HG02870 (cell line): ENCODE results near the gene FBLN2.

Experiments
- ATAC-seq: cut with Tn5 transposase; IDR thresholded peaks from one replicate; pipeline ENCODE4 v1.9.1; 2021; ENCODE audit warnings: mild to moderate bottlenecking, moderate library complexity; ENCODE audit not compliant: unreplicated experiment

FBLN2 gene

GRCh38 chr3:13617981-13618380 is 69.1 kb downstream of the FBLN2 start:
- no peak for ATAC-seq

DNA sequence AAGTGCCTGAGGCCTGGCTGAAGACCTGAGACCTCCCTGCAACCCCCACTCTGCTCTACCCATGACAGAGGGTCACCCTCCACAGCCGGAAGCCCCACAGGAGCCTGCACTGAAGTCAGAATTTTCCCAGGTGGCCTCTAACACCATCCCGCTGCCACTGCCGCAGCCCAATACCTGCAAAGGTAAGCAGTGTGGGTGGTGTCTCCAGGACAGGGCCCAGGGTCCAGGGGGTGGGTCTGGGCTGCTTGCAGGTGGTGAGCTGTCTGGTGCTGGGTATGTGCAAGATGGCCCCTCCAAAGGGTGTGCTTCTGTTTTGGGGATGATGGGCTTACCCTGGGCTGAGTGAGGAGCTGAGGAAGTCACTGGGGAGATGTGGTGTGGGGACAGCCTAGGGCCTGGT is 69.9 kb downstream of the FBLN2 start:
- ATAC-seq, result no peak

DNA sequence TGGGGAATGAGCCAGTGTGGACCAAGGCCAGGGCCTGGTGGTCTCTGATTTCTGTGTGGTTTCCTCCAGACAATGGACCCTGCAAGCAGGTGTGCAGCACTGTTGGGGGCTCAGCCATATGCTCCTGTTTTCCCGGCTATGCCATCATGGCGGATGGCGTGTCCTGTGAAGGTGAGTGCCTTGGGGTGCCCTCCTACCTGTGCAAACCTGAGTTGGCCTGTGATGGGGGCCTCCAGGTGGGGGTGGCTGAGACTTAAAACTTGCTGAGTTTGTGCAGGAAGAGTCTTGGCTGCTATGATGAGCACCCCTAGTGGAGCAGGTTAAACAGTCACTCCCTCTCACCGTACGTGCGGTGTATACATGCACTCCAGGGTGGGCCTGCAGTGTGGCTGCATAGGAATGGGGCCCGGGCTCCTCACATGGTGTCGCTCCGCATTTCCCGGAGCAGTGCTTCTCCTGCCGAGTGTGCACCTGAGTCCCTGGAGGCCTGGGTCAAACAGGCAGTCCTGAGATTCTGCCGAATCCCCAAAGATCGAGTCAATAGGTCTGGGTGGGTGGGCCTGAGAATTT is 70.8 kb downstream of the FBLN2 start:
- ATAC-seq, result no peak

GRCh38 chr3:13620281-13620680 is 71.4 kb downstream of the FBLN2 start:
- no peak for ATAC-seq

GRCh38 chr3:13620776-13621365 is 71.9 kb downstream of the FBLN2 start:
- no peak for ATAC-seq

- no peak for ATAC-seq
These were observed 72.7 kb downstream of the FBLN2 start for GRCh38 chr3:13621381-13622221.

- ATAC-seq, result no peak
These were observed 73.4 kb downstream of the FBLN2 start for GRCh38 chr3:13622356-13622755.

DNA sequence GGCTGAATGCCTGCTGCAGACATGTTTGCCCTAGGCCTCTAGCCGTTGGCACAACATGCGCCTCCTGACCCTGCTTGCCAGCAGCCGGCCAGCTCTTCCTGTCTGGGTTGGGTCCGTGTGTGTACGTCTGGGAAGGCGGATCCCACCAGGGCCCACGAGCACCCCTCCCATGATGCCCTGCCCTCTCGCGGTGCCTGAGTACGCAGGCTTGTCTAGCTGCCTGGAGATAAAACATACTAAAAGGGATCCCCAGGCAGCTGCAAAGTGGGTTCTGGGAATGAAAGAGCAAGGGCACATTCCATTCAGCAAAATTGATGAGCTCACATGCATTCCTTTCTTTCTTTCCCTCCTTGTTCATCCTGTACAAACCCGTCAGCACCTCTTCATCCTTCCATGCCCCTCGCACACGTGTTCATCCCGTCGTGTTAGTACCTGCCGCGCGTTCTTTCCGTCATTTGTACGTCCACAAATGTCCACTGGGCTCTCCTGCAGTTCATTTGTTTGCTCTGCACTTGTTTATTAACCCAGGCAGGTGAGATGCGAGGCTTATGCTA is 74.3 kb downstream of the FBLN2 start:
- ATAC-seq, result no peak

DNA sequence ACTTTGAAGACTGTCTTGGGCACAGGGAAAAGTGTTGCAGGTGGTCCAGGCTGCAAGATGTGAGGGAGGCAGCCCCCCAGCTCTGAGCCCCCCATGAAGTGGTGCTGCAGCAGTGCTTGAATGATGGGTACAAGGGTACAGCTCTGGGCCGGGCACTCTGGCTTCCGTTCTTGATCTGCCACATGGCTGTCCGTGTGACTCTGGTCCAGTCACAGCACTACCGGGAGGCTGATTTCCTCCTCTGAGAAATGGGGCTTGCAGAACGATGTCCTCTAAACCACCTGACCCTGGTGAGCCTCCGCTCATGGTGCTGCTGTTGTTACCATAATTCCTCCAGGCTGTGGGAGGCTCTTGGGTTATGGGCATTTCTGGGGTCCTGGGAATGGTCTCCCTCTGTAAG is 75.1 kb downstream of the FBLN2 start:
- no peak for ATAC-seq

- ATAC-seq, result no peak
These were observed 75.8 kb downstream of the FBLN2 start for GRCh38 chr3:13624671-13625125.

GRCh38 chr3:13626396-13626795 is 77.5 kb downstream of the FBLN2 start:
- ATAC-seq, result no peak

GRCh38 chr3:13626915-13627460 is 78.1 kb downstream of the FBLN2 start:
- no peak for ATAC-seq

DNA sequence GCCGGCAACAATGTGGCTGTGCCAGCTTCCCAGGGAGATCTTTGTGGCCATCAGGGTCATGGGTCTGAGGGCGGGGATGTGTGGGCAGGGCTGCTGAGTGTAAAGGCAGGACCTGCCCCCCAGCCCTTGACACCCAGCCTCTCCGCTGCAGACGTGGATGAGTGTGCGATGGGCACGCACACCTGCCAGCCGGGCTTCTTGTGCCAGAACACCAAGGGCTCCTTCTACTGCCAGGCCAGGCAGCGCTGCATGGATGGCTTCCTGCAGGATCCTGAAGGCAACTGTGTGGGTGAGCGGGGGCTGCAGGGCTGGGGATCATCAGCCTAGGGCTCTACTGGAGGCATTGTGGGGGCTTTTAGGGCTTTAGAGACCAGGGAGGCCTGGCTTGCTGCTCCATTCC is 78.8 kb downstream of the FBLN2 start:
- no peak for ATAC-seq

GRCh38 chr3:13628432-13628831 is 79.5 kb downstream of the FBLN2 start:
- no peak for ATAC-seq

DNA sequence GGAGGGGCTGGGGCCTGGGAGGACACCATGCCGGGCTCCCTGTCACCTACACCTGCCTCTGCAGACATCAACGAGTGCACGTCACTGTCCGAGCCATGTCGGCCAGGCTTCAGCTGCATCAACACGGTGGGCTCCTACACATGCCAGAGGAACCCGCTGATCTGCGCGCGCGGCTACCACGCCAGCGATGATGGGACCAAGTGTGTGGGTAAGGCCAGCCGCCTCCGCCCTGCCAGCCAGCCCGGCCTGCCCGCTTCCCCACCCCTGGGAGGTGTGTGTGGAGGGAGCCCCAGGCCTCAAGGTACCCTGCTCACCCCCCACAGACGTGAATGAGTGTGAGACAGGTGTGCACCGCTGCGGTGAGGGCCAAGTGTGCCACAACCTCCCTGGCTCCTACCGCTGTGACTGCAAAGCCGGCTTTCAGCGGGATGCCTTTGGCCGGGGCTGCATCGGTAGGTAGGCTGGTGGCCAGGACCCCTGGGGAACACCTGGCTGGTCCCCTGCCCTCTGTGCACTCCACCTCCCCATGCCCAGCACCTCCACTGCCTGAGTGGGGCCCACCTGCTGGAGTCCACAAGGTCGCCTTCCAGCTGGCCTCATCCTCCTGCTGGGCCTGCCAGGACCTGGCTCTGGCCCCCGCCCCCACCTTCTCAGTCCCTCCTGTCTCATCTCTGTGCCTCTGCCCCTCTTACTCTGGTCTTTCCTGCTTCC is 80.1 kb downstream of the FBLN2 start:
- ATAC-seq, result no peak

GRCh38 chr3:13629644-13630043 is 80.7 kb downstream of the FBLN2 start:
- ATAC-seq, result no peak

GRCh38 chr3:13631256-13631655 is 82.3 kb downstream of the FBLN2 start:
- no peak for ATAC-seq

- ATAC-seq, result no peak
These were observed 84.3 kb downstream of the FBLN2 start for GRCh38 chr3:13633176-13633575.

DNA sequence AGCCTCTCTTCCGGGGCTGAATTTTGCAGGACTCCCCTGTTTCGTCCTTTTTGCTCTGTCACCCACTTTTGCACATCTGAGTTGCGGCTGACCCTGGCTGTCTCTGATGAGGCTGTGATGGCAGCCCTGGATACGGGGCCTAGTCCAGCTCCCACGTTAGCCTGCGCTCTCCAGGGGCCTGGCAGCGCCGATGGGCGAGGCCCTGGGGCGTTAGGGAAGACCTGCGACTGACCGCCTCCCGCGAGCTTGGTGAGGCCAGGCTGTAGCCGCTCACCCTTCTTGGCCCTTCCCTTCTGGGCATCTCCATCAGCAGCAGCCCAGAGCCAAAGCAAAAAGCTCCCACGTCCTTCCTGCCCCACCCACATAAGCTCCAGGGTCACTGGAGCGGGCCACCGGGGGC is 85.2 kb downstream of the FBLN2 start:
- no peak for ATAC-seq

- ATAC-seq, result no peak
These were observed 85.7 kb downstream of the FBLN2 start for GRCh38 chr3:13634615-13635014.

- no peak for ATAC-seq
These were observed 87.3 kb downstream of the FBLN2 start for GRCh38 chr3:13636186-13636585.
